Right atrium auricular region (tissue), 2 donors: ENCODE measurements around the gene SLC26A3. TPM values are rescaled to one million over a fixed set of nuclear protein-coding genes. Genes with fewer than 3 reads are reported as not detected.

Experiments used
- DNase-seq: peaks from one replicate; pipeline ENCODE4 v3.0.0-alpha.2; 2019; ENCODE audit warnings: low spot score
- H3K27ac ChIP-seq, 2 donors: fragments of 200-600 bp; sonication (generic); 1 replicate in 1 of 2; 2 replicates in 1 of 2; pipeline ENCODE4 v1.5.1; 2016 to 2019
- H3K27me3 ChIP-seq, 2 donors: fragments of 200-600 bp; sonication (generic); one replicate each; pipeline versions ENCODE4 v1.5.1 to v1.6.0; 2017 to 2019
- H3K36me3 ChIP-seq: fragments of 200-600 bp; sonication (generic); one replicate; pipeline ENCODE4 v1.5.1; 2016
- H3K4me1 ChIP-seq, 2 donors: fragments of 200-600 bp; sonication (generic); one replicate each; pipeline versions ENCODE4 v1.5.1 to v1.6.0; 2017 to 2019
- H3K4me3 ChIP-seq, 2 donors: fragments of 200-600 bp; sonication (generic); 1 replicate in 1 of 2; 2 replicates in 1 of 2; pipeline ENCODE4 v1.5.1; 2017 to 2019; ENCODE audit warnings: mild to moderate bottlenecking in 1 of 2, moderate library complexity in 1 of 2
- H3K9me3 ChIP-seq, 2 donors: fragments of 200-600 bp; sonication (generic); one replicate each; pipeline ENCODE4 v1.5.1; 2019
- total RNA-seq, 2 donors: library from RNA; depleted of rRNA; stranded (reverse); fragments of >200 nt; gene quantifications; one replicate each; pipeline ENCODE4 v1.1.0, GENCODE V29; 2016
- TF ChIP-seq, protein P1 (sequence below), 2 donors: fragments of 200-600 bp; sonication (generic); IDR thresholded peaks; one replicate each; pipeline ENCODE4 v1.5.1; 2019; ENCODE audit warnings: antibody characterized with exemption in 2 of 2

Gene SLC26A3
- total RNA-seq, 2 donors from 2014 or later: not detected

DNA sequence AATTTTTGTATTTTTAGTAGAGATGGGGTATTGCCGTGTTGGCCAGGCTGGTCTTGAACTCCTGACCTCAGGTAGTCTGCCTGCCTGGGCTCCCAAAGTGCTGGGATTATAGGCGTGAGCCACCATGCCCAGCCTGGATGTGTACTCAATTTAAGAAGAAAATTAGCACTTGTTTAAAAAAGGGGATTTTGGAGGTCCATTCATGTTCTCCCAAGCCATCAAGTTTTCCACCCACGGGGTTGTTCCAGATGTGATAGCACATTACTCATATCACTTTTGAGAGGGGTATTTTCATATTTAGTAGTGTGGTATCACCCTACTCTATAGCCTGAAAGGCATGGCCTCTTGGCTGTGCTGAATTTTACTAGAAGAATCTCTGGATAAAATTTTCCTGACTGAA is 10.5 kb upstream of the SLC26A3 start:
- no peaks in the 10 kb centered on the region for H3K27me3 ChIP-seq
- no peak for DNase-seq
- H3K27ac ChIP-seq: no peak overlapping the region
- H3K9me3 ChIP-seq: no peaks in the 10 kb centered on the region
- H3K36me3 ChIP-seq: no peaks in the 10 kb centered on the region
- H3K4me1 ChIP-seq: no peaks in the 10 kb centered on the region
- H3K4me3 ChIP-seq: no peak overlapping the region
- TF ChIP-seq, protein P1, sequence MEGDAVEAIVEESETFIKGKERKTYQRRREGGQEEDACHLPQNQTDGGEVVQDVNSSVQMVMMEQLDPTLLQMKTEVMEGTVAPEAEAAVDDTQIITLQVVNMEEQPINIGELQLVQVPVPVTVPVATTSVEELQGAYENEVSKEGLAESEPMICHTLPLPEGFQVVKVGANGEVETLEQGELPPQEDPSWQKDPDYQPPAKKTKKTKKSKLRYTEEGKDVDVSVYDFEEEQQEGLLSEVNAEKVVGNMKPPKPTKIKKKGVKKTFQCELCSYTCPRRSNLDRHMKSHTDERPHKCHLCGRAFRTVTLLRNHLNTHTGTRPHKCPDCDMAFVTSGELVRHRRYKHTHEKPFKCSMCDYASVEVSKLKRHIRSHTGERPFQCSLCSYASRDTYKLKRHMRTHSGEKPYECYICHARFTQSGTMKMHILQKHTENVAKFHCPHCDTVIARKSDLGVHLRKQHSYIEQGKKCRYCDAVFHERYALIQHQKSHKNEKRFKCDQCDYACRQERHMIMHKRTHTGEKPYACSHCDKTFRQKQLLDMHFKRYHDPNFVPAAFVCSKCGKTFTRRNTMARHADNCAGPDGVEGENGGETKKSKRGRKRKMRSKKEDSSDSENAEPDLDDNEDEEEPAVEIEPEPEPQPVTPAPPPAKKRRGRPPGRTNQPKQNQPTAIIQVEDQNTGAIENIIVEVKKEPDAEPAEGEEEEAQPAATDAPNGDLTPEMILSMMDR (IDR thresholded peaks at IDR 0.05): no peak

DNA sequence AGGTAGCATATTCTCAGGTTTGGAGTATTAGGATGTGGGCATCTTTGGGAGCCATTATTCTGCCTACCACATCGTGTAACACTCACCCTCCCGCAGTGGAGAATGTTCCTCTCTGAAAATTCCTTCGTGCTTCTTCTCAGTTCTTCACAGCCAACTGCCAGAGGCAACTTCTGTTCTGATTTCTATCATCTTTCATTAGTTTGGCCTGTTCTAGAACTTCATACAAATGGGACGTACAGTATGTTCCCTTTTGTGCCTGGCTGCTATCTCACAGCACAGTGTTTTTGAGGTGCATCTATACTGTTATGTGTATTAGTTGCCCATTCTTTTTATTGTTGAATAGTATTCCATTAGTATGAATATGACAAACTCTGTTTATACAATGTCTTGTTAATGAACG is 8.9 kb upstream of the SLC26A3 start:
- DNase-seq: no peak
- Histone ChIP-seq H3K4me1 (no peaks in the 10 kb centered on the region), H3K27ac (no peak overlapping the region), H3K27me3 (no peaks in the 10 kb centered on the region), H3K4me3 (no peak overlapping the region), H3K36me3 (no peaks in the 10 kb centered on the region), H3K9me3 (no peaks in the 10 kb centered on the region)
- TF ChIP-seq, protein P1 (IDR thresholded peaks at IDR 0.05): no peak

DNA sequence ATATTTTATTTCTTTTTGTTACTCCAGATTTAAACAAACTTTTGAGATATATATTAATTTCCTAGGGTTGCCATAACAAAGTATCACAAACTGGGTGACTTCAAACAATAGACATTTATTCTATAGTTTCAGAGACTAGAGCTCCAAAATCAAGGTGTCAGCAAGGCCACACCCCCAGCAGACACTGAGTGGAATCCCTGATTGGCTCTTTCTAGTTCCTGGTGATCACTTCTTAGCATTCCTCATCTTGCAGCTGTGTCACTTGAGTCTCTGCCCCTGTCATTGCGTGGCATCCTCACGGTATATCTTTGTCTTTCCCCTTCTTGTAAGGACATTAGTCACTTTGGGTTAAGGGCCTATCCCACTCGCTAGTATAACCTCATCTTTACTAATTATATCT is 7.6 kb upstream of the SLC26A3 start:
- no peak overlapping the region for H3K27ac ChIP-seq
- no peak overlapping the region for H3K4me3 ChIP-seq
- no peaks in the 10 kb centered on the region for H3K27me3 ChIP-seq

DNA sequence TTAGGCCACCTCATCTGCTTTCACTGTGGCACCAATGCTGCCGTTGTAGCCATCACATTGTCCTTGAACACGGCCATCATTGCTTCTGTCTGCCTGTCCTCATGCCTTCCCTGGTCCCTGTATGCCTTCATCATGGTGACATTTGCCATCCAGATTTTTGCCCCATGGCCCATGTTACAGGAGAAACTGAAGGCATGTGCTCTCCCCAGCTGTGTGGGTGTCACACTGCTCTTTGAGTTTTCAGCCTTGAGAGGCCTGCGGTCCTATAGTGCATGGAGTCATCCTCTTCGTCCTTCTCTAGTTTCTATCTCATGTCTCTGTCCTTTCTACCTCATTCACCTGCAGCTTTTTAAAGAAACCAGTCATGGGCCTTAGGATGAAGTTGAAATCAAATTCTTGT is 6.2 kb upstream of the SLC26A3 start:
- H3K27ac ChIP-seq: no peak overlapping the region
- no peak for DNase-seq
- H3K4me1 ChIP-seq: no peaks in the 10 kb centered on the region
- H3K27me3 ChIP-seq: no peaks in the 10 kb centered on the region
- TF ChIP-seq, protein P1 (IDR thresholded peaks at IDR 0.05): no peak
- H3K4me3 ChIP-seq: no peak overlapping the region
- no peaks in the 10 kb centered on the region for H3K36me3 ChIP-seq
- H3K9me3 ChIP-seq: no peaks in the 10 kb centered on the region

More for the DNA sequence above, 7.6 kb upstream of the SLC26A3 start:
- DNase-seq: no peak
- no peaks in the 10 kb centered on the region for H3K36me3 ChIP-seq
- TF ChIP-seq, protein P1 (IDR thresholded peaks at IDR 0.05): no peak
- H3K9me3 ChIP-seq: no peaks in the 10 kb centered on the region
- H3K4me1 ChIP-seq: no peaks in the 10 kb centered on the region

DNA sequence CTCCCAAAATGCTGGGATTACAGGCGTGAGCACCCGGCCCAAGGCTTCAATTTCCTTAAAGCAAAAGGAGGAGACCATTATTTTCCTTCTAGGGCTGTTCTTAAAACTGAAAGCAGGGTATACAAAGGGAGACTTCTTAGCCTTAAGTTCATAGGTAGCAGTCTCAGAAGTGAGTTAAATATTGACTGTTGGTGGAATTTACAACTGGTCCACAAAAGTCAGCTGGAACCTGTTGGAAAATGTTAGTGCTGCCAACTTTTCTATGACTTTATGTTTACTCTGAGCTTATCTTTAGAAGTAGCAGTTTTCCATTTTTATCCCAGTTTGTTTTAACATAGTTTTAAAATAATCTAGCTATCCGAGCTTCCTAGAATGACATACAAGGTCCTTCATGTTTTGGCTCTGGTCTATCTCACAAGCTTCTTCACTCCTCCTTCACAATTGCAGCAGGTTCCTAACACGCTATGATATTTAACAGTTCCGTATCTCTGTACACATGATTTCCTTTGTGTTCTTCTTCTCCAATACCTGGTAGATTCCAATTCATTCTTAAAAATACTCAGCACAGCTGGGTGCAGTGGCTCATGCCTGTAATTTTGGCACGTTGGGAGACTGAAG is 3.3 kb downstream of the SLC26A3 start:
- Histone ChIP-seq H3K27me3 (no peaks in the 10 kb centered on the region), H3K36me3 (no peaks in the 10 kb centered on the region), H3K27ac (no peak overlapping the region), H3K4me1 (no peaks in the 10 kb centered on the region), H3K4me3 (no peak overlapping the region), H3K9me3 (no peaks in the 10 kb centered on the region)
- TF ChIP-seq, protein P1 (IDR thresholded peaks at IDR 0.05): no peak
- no peak for DNase-seq

DNA sequence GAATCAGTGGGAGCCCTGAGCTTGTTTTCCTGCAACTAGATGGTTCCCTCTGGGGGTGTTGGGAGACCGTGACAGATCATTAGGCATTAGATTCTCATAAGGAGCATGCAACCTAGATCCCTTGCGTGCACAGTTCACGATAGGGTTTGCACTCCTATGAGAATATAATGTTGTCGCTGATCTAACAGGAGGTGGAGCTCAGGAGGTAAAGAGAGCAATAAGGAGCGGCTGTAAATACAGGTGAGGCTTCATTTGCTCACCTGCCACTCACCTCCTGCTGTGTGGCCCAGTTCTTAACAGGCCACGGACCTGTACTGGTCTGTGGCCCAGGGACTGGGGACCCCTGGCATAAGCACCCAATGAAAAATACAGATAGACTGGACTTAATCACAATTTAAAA is 10.7 kb downstream of the SLC26A3 start:
- H3K9me3 ChIP-seq: no peaks in the 10 kb centered on the region
- TF ChIP-seq, protein P1 (IDR thresholded peaks at IDR 0.05): no peak
- H3K4me3 ChIP-seq: no peak overlapping the region
- H3K36me3 ChIP-seq: no peaks in the 10 kb centered on the region
- H3K27me3 ChIP-seq: no peaks in the 10 kb centered on the region
- DNase-seq: no peak
- no peak overlapping the region for H3K27ac ChIP-seq
- H3K4me1 ChIP-seq: no peaks in the 10 kb centered on the region
